ENCODE data around the gene CHD5. TPM values are rescaled to one million over a fixed set of nuclear protein-coding genes. Genes with fewer than 3 reads are reported as not detected.

CHD5 gene
- total and polyA plus RNA-seq, 2 of the 13 experiments (the other 11 are each of a cell fraction or from before 2014, with no cell fraction given) = 0.02 to 0.21 TPM

DNA sequence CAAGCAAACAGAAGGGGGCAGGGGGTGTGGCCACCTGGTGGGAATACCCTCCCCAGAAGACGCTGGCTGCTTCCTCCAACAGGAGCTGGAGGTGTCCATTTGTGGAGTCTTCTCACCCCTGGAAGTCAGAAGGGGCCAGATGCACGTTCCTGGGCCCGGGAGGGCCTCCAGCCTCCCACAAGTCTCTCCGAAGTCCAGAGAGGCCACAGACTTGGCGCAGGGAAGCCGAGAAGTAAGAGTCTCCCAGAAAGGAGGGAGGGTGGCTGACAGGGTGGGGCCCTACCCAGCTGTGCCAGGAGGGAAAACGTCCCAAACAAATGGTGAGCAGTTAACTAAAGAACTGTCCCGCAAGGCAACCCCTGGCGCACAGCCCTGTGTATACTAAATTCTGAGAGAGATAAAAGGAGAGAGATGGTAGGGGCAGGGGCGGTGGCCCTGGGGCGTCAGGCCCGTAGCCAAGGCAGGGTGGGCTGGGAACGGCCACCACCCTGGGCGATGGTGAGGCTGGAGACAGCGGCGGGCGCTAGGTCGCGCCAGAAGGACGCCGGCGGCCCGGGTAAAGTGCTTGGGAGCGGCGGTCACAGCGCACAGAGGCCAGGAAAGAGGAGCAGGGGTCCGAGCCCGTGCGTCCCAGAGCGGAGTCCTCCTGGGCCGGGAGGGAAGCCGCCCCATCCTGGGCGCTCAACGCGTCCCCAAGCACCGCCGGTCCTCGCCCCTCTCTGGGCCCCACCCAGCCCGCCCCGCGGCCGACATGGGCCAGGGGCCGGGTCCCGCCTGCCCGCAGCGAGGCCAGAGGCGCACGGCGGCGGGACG, 1.2 kb downstream of the CHD5 start:
- POLR2A ChIA-PET = no interaction called here
- WGBS (ENCODE audit: low lambda C conversion rate) = 5% methylated on average over 11 of the region's 51 CpGs

More for the DNA sequence above, 1.2 kb downstream of the CHD5 start:
- FAIRE-seq = no peak
- H4K20me1 ChIP-seq (ENCODE audit: insufficient read depth, low read length) = peaks cover 17% of the 10 kb centered on the region
- in situ Hi-C loops (cut with HindIII; ENCODE audit: extremely low pct_ligation_motif_present, low pct_unique_long_range_greater_than_20kb) = no loop called here
- ATAC-seq = peak; percentile 41
- no peaks in the 10 kb centered on the region for H3K79me2 ChIP-seq (ENCODE audit: insufficient read depth, low read length)
- BruUV-seq (replicated peaks) = no TSS peak
- intact Hi-C loops (cut with micrococcal nuclease; ENCODE audit: unreplicated experiment) = no loop called here
- H3K4me2 ChIP-seq (ENCODE audit: low read depth, low read length) = no peak overlapping the region; the same call in 1 of the 2 replicates
- H2AFZ ChIP-seq (ENCODE audit: low read length) = no peak overlapping the region
- no peaks in the 10 kb centered on the region for H3K9me3 ChIP-seq (ENCODE audit: low read length)
- H3K27ac ChIP-seq (ENCODE audit: extremely low read length, insufficient read depth, low read length) = no peak overlapping the region
- H3K27me3 ChIP-seq (ENCODE audit: control insufficient read depth in 1 of 2, insufficient read depth in 2 of 2, low read length in 2 of 2) = peaks cover 4 to 34% of the 10 kb centered on the region in 2 experiments
- peaks cover 5% of the 10 kb centered on the region; the same call in 1 of the 2 replicates for H3K4me1 ChIP-seq (ENCODE audit: insufficient read depth, low read length)
- H3K36me3 ChIP-seq (replicated peaks in 1 of 2; ENCODE audit: control insufficient read depth in 1 of 2, insufficient read depth in 2 of 2, low read length in 2 of 2) = no peaks in the 10 kb centered on the region
- TF ChIP-seq GPN1 (CRISPR knock-in tag; IDR thresholded peaks at IDR 0.05; ENCODE audit: borderline replicate concordance) = no peak
- TF ChIP-seq ZSCAN25 (CRISPR knock-in tag; IDR thresholded peaks at IDR 0.05) = no peak
- TF ChIP-seq, protein P1, sequence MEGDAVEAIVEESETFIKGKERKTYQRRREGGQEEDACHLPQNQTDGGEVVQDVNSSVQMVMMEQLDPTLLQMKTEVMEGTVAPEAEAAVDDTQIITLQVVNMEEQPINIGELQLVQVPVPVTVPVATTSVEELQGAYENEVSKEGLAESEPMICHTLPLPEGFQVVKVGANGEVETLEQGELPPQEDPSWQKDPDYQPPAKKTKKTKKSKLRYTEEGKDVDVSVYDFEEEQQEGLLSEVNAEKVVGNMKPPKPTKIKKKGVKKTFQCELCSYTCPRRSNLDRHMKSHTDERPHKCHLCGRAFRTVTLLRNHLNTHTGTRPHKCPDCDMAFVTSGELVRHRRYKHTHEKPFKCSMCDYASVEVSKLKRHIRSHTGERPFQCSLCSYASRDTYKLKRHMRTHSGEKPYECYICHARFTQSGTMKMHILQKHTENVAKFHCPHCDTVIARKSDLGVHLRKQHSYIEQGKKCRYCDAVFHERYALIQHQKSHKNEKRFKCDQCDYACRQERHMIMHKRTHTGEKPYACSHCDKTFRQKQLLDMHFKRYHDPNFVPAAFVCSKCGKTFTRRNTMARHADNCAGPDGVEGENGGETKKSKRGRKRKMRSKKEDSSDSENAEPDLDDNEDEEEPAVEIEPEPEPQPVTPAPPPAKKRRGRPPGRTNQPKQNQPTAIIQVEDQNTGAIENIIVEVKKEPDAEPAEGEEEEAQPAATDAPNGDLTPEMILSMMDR (CRISPR knock-in tag; IDR thresholded peaks at IDR 0.05) = 0 out of 2 replicates have a peak, but pooled peaks have one; percentile 14
- TF ChIP-seq, protein P2, sequence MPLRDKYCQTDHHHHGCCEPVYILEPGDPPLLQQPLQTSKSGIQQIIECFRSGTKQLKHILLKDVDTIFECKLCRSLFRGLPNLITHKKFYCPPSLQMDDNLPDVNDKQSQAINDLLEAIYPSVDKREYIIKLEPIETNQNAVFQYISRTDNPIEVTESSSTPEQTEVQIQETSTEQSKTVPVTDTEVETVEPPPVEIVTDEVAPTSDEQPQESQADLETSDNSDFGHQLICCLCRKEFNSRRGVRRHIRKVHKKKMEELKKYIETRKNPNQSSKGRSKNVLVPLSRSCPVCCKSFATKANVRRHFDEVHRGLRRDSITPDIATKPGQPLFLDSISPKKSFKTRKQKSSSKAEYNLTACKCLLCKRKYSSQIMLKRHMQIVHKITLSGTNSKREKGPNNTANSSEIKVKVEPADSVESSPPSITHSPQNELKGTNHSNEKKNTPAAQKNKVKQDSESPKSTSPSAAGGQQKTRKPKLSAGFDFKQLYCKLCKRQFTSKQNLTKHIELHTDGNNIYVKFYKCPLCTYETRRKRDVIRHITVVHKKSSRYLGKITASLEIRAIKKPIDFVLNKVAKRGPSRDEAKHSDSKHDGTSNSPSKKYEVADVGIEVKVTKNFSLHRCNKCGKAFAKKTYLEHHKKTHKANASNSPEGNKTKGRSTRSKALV (CRISPR knock-in tag; IDR thresholded peaks at IDR 0.05) = peak; percentile 97
- peak; percentile 29 for TF ChIP-seq HNRNPLL (IDR thresholded peaks at IDR 0.05; ENCODE audit: low read depth, low read length, poor library complexity, severe bottlenecking)
- no peak for TF ChIP-seq PRMT3 (CRISPR knock-in tag; IDR thresholded peaks at IDR 0.05; ENCODE audit: borderline replicate concordance, low read depth)
- TF ChIP-seq, protein P3, sequence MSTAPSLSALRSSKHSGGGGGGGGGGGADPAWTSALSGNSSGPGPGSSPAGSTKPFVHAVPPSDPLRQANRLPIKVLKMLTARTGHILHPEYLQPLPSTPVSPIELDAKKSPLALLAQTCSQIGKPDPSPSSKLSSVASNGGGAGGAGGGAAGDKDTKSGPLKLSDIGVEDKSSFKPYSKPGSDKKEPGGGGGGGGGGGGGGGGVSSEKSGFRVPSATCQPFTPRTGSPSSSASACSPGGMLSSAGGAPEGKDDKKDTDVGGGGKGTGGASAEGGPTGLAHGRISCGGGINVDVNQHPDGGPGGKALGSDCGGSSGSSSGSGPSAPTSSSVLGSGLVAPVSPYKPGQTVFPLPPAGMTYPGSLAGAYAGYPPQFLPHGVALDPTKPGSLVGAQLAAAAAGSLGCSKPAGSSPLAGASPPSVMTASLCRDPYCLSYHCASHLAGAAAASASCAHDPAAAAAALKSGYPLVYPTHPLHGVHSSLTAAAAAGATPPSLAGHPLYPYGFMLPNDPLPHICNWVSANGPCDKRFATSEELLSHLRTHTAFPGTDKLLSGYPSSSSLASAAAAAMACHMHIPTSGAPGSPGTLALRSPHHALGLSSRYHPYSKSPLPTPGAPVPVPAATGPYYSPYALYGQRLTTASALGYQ (CRISPR knock-in tag; IDR thresholded peaks at IDR 0.05) = no peak
- TF ChIP-seq EZH2 (conservative IDR thresholded peaks at IDR 0.05; ENCODE audit: low read depth, low read length) = peak; percentile 72
- peak overlapping the region in 1 of 3 experiments; percentile 4; a peak in 2 of 6 replicates for H3K4me3 ChIP-seq (replicated peaks in 1 of 3; ENCODE audit: insufficient read depth in 1 of 3, low read depth in 2 of 3, low read length in 3 of 3)
- no peak for DNase-seq (ENCODE audit: low spot score)
- no peak overlapping the region for H3K9ac ChIP-seq (ENCODE audit: insufficient read depth, low read depth, low read length)
- CTCF ChIA-PET (ENCODE audit: low intra/inter-chr PET ratio, low total read pairs) = no interaction called here

All from HepG2 (cell line).